BE2C (cell line): ENCODE results near the gene WDR83.

Experiments
- DNase-seq: peaks from one replicate; pipeline ENCODE4 v3.0.0-alpha.2; 2020
- H3K27me3 ChIP-seq: fragments of 250-450 bp; sonication (Bioruptor Pico); 2 replicates; pipeline ENCODE4 v1.5.1; 2020; ENCODE audit warnings: mild to moderate bottlenecking
- H3K36me3 ChIP-seq: fragments of 250-450 bp; sonication (Bioruptor Pico); 2 replicates; pipeline ENCODE4 v1.5.1; 2020; ENCODE audit warnings: mild to moderate bottlenecking
- H3K4me1 ChIP-seq: fragments of 250-450 bp; sonication (Bioruptor Pico); 2 replicates; pipeline ENCODE4 v1.5.1; 2020
- H3K4me3 ChIP-seq: 2 replicates; pipeline ENCODE4 v1.5.1; 2011; ENCODE audit warnings: low read depth, low read length
- H3K9me3 ChIP-seq: fragments of 250-450 bp; sonication (Bioruptor Pico); 2 replicates; pipeline ENCODE4 v1.5.1; 2020
- CTCF ChIP-seq: IDR thresholded peaks from 2 replicates; pipeline ENCODE4 v1.5.1; 2012; ENCODE audit warnings: mild to moderate bottlenecking, low read depth, low read length

Gene WDR83

GRCh38 chr19:12685831-12686230 lies 19.2 kb downstream of the WDR83 start:
- Histone ChIP-seq H3K4me3 (no peak overlapping the region), H3K27me3 (no peaks in the 10 kb centered on the region), H3K36me3 (no peaks in the 10 kb centered on the region), H3K9me3 (no peaks in the 10 kb centered on the region), H3K4me1 (no peaks in the 10 kb centered on the region)
- TF ChIP-seq CTCF: no peak
- no peak for DNase-seq

- H3K9me3 ChIP-seq: no peaks in the 10 kb centered on the region
- DNase-seq: no peak
- no peaks in the 10 kb centered on the region for H3K36me3 ChIP-seq
- H3K4me1 ChIP-seq: no peaks in the 10 kb centered on the region
- TF ChIP-seq CTCF: no peak
- no peak within 1 kb of the TSS for H3K4me3 ChIP-seq
- H3K27me3 ChIP-seq: no peaks in the 10 kb centered on the region
These were observed 21.0 kb downstream of the WDR83 start, which contains the start of gene GNG14 for GRCh38 chr19:12687496-12688196. GNG14 (plus strand) TSS chr19:12687998; CDS start chr19:12688049, 51 bp downstream.

GRCh38 chr19:12689012-12689411 lies 22.4 kb downstream of the WDR83 start:
- Histone ChIP-seq H3K27me3 (no peaks in the 10 kb centered on the region), H3K4me1 (no peaks in the 10 kb centered on the region), H3K36me3 (no peaks in the 10 kb centered on the region), H3K4me3 (no peak overlapping the region), H3K9me3 (no peaks in the 10 kb centered on the region)
- DNase-seq: no peak
- no peak for TF ChIP-seq CTCF

GRCh38 chr19:12689581-12690216 lies 23.1 kb downstream of the WDR83 start:
- no peak overlapping the region for H3K4me3 ChIP-seq

GRCh38 chr19:12692960-12693359 lies 26.4 kb downstream of the WDR83 start:
- peaks cover 2% of the 10 kb centered on the region; the same call in 1 of the 2 replicates for H3K36me3 ChIP-seq
- H3K9me3 ChIP-seq: no peaks in the 10 kb centered on the region
- no peak overlapping the region for H3K4me3 ChIP-seq
- no peak for DNase-seq
- no peak for TF ChIP-seq CTCF
- H3K27me3 ChIP-seq: no peaks in the 10 kb centered on the region
- no peaks in the 10 kb centered on the region for H3K4me1 ChIP-seq

More at GRCh38 chr19:12689581-12690216, 23.1 kb downstream of the WDR83 start:
- DNase-seq: no peak
- Histone ChIP-seq H3K9me3 (no peaks in the 10 kb centered on the region), H3K27me3 (no peaks in the 10 kb centered on the region), H3K4me1 (no peaks in the 10 kb centered on the region), H3K36me3 (no peaks in the 10 kb centered on the region)
- no peak for TF ChIP-seq CTCF

- TF ChIP-seq CTCF: no peak
- Histone ChIP-seq H3K9me3 (no peaks in the 10 kb centered on the region), H3K4me1 (no peaks in the 10 kb centered on the region), H3K27me3 (no peaks in the 10 kb centered on the region), H3K36me3 (peaks cover 14% of the 10 kb centered on the region), H3K4me3 (no peak overlapping the region)
- no peak for DNase-seq
These were observed 28.0 kb downstream of the WDR83 start for GRCh38 chr19:12694641-12695040.
